ENCODE measurements around the gene IGFLR1.
"Not testable (repeated sequence)": the region's sequence is repeated elsewhere in the genome, so short reads cannot be mapped to it uniquely, and the experiment has no call there.

- not testable (repeated sequence) for TF ChIP-seq CTCF (conservative IDR thresholded peaks at IDR 0.05; ENCODE audit: low read depth, low read length); EZH2 (IDR thresholded peaks at IDR 0.05; ENCODE audit: borderline replicate concordance, low read depth, low read length, poor library complexity, severe bottlenecking)
Observed at GRCh38 chr19:35691106-35691505, 51.1 kb downstream of the IGFLR1 start.
